Cardiac fibroblast (primary cell): ENCODE measurements around the gene PTS.
A peak's percentile ranks its signal among the peaks of the same experiment; 100 is the strongest.

Experiments
- DNase-seq, 2 donors: peaks; one replicate each; pipeline versions ENCODE4 v3.0.0 to v3.0.0-alpha.2; 2010; ENCODE audit warnings: low read depth in 2 of 2
- H3K4me3 ChIP-seq, 2 donors: replicated peaks in 1 of 2; 1 replicate in 1 of 2; 2 replicates in 1 of 2; pipeline ENCODE4 v1.5.1; 2011; ENCODE audit warnings: low read depth in 2 of 2, low read length in 2 of 2, mild to moderate bottlenecking in 2 of 2, moderate library complexity in 1 of 2
- TF ChIP-seq, protein P1 (sequence below): IDR thresholded peaks from one replicate; pipeline ENCODE4 v1.5.1; 2011; ENCODE audit warnings: low read depth, mild to moderate bottlenecking, low read length, inconsistent platforms

The PTS gene

DNA sequence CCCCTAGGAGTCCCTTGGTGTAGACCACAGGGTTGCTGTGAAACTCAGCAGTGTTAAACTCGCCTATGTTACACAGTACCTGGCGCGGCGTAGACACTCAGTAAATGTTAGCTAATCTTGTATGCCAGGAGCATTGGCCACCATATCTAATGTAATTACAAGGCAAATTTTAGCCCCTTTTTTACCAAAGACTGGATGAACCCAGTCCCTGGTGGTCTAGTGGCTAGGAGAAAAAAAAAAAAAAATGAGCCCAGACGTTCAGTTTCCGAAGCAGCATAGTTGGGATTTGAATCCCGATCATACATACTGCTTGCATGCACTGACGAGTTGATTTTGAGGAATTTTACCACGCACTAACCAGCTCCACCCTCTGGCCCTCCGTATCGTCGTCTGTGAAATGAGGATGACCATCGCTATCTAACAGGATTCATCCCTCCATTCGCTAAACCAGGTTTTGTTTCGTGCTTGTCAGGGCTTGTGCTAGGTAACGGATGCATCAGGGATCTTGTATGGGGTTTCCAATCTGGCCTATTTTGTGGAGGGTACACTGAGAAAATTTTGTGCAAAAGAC lies 688 bp downstream of the PTS start:
- DNase-seq, result peak; percentile 48 to 53
- TF ChIP-seq, protein P1, sequence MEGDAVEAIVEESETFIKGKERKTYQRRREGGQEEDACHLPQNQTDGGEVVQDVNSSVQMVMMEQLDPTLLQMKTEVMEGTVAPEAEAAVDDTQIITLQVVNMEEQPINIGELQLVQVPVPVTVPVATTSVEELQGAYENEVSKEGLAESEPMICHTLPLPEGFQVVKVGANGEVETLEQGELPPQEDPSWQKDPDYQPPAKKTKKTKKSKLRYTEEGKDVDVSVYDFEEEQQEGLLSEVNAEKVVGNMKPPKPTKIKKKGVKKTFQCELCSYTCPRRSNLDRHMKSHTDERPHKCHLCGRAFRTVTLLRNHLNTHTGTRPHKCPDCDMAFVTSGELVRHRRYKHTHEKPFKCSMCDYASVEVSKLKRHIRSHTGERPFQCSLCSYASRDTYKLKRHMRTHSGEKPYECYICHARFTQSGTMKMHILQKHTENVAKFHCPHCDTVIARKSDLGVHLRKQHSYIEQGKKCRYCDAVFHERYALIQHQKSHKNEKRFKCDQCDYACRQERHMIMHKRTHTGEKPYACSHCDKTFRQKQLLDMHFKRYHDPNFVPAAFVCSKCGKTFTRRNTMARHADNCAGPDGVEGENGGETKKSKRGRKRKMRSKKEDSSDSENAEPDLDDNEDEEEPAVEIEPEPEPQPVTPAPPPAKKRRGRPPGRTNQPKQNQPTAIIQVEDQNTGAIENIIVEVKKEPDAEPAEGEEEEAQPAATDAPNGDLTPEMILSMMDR, result no peak
- peak overlapping the region; percentile 79 to 89 for H3K4me3 ChIP-seq

DNA sequence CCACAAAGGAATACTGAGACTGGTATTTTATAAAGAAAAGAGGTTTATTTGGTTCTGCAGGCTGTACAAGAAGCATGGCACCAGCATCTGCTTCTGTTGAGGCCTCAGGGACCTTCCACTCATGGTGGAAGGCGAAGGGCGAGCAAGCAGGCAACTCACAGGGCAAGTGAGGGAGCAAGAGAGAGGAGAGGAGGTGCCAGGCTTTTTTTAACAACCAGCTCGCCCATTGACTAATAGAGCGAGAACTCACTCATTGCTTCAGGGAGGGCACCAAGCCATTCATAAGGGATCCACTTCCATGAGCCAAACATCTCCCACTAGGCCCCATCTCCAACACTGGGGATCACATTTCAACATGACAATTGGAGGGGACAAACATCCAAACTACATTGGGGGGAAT lies 1.2 kb downstream of the PTS start:
- H3K4me3 ChIP-seq, result peak overlapping the region; percentile 79 to 89
- DNase-seq, result no peak
- TF ChIP-seq, protein P1, result no peak

DNA sequence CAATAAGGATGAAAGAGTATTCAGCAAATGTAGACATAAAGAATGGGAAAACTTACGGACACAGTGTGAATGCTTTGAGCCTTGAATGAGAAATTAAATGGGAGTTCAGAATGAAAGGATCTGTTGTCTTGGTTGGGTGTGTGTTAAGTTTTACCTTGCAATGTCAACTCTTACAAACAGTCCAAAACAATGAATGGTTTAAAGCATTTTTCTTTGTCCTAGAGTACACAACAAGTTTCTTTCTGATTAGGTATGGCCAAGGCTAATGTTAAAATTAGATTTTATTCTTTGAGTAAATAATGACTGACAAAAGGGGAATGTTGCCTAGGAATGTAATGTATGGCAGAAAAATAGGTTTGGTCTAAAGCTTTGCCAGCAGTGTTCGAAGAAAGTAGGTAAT lies 2.5 kb downstream of the PTS start:
- no peak for DNase-seq
- H3K4me3 ChIP-seq, result no peak overlapping the region
- TF ChIP-seq, protein P1, result no peak

DNA sequence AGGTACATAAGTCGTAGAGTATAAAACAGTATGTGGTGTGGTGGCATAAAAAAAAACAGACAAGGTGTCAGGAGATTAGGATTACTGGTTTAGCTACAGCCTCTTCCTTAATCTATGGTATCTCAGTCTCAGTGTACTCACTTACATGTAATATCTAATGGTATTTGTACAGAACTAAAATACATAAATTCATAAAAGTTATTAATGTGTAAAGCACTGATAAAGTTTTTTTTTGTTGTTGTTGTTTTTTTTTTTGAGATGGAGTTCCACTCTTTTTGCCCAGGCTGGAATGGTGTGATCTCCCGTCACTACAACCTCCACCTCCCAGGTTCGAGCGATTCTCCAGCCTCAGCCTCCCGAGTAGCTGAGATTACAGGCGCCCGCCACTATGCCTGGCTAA lies 2.9 kb downstream of the PTS start:
- H3K4me3 ChIP-seq, result no peak overlapping the region
- no peak for DNase-seq
- TF ChIP-seq, protein P1, result no peak

DNA sequence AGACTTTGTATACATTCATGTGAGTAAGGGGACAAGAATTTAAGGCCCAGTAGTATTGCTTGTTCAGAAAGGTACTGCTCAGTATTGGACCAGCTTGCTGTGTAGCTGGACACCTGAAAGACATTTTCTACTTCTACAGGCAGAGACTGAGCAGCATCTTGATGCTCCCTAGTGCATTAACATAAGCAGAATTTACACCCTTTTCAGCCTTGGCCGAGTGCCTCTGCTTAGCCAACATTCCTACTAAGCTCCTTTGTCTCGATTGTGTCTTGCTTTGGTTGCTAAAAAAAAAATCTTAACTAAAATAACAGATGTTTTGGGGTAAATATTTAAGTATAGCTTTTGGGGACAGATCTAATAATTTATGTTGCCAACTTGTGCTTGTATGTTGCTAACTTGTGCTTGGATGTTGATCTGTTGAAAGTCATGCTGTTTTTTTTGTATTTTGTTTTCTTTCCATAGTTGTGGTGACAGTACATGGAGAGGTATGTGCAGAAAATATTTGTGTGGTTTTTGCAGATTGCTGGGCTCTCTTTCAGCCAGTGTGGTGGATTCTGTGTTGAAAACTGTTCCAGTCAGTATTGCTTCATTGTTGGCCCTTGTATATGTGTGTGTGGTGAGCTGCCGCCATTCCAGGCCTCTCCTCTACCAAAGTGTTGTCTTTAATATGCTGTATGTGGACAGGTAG lies 3.7 kb downstream of the PTS start:
- DNase-seq, result peak; percentile 80 to 83
- no peak overlapping the region for H3K4me3 ChIP-seq
- TF ChIP-seq, protein P1, result no peak

DNA sequence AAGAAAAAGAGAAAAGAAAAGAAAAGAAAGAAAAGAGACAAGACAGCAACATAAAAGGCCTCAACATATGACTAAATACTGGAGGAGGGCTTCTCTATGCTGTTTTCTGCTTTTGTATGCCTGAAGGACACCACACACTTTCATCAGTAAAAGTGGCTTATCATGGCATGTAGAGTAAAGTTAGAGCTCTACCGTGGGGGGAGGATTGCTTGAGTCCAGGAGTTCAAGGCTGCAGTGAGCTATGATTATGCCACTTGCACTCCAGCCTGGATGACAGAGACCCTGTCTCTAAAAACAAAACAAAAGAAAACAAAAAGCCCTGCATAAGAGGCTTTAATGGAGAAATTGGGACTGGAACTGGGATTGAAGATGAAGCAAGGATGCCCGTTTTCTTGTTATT lies 5.7 kb downstream of the PTS start:
- no peak overlapping the region for H3K4me3 ChIP-seq
- DNase-seq, result no peak
- TF ChIP-seq, protein P1, result no peak
